HG02588 (cell line): Measurements from ENCODE around the gene HFE.
"Not testable (repeated sequence)": the region's sequence is repeated elsewhere in the genome, so short reads cannot be mapped to it uniquely, and the experiment has no call there.

Experiments used
- ATAC-seq: cut with Tn5 transposase; IDR thresholded peaks from one replicate; pipeline ENCODE4 v1.9.1; 2021; ENCODE audit warnings: mild to moderate bottlenecking, moderate library complexity; ENCODE audit not compliant: unreplicated experiment

Gene HFE

GRCh38 chr6:26105842-26106241 lies 18.6 kb downstream of the HFE start:
- no peak for ATAC-seq

- no peak for ATAC-seq
Measured at GRCh38 chr6:26107935-26108334, 20.7 kb downstream of the HFE start.

GRCh38 chr6:26109772-26110171 lies 22.5 kb downstream of the HFE start:
- ATAC-seq: no peak

GRCh38 chr6:26113570-26113969 lies 26.3 kb downstream of the HFE start:
- no peak for ATAC-seq

- ATAC-seq: no peak
Measured at GRCh38 chr6:26115226-26115625, 28.0 kb downstream of the HFE start.

- no peak for ATAC-seq
Measured at GRCh38 chr6:26116267-26116666, 29.0 kb downstream of the HFE start.

- ATAC-seq: no peak
Measured at GRCh38 chr6:26118999-26119398, 31.8 kb downstream of the HFE start.

GRCh38 chr6:26120115-26120514 lies 32.9 kb downstream of the HFE start:
- ATAC-seq: not testable (repeated sequence)

GRCh38 chr6:26120807-26121140 lies 33.5 kb downstream of the HFE start:
- no peak for ATAC-seq

- no peak for ATAC-seq
Measured at GRCh38 chr6:26121141-26122004, 34.1 kb downstream of the HFE start.

- no peak for ATAC-seq
Measured at GRCh38 chr6:26122005-26122388, 34.8 kb downstream of the HFE start.

GRCh38 chr6:26122402-26122792 lies 35.2 kb downstream of the HFE start:
- no peak for ATAC-seq

- peak; percentile 50 for ATAC-seq
Measured at GRCh38 chr6:26122793-26123674, 35.8 kb downstream of the HFE start.

GRCh38 chr6:26123675-26123946 lies 36.4 kb downstream of the HFE start:
- no peak for ATAC-seq

GRCh38 chr6:26123947-26124780 lies 36.9 kb downstream of the HFE start:
- ATAC-seq: peak; percentile 73

- no peak for ATAC-seq
Measured at GRCh38 chr6:26124781-26125685, 37.8 kb downstream of the HFE start.

GRCh38 chr6:26126394-26127235 lies 39.4 kb downstream of the HFE start:
- ATAC-seq: no peak

GRCh38 chr6:26128013-26128771 lies 41.0 kb downstream of the HFE start:
- ATAC-seq: no peak

GRCh38 chr6:26129656-26130055 lies 42.4 kb downstream of the HFE start:
- ATAC-seq: no peak
